HG02973 (cell line): ENCODE results near the gene FOXO1.

ENCODE experiments used
- ATAC-seq: cut with Tn5 transposase; IDR thresholded peaks from one replicate; pipeline ENCODE4 v1.9.1; 2021; ENCODE audit warnings: moderate library complexity; ENCODE audit not compliant: unreplicated experiment

The FOXO1 gene

GRCh38 chr13:40640202-40640601 lies 26.2 kb downstream of the FOXO1 start:
- ATAC-seq, result no peak

- ATAC-seq, result no peak
Measured at GRCh38 chr13:40639221-40639681, 27.2 kb downstream of the FOXO1 start.

GRCh38 chr13:40637643-40638042 lies 28.8 kb downstream of the FOXO1 start:
- ATAC-seq, result no peak

GRCh38 chr13:40635315-40635995 lies 31.0 kb downstream of the FOXO1 start:
- no peak for ATAC-seq

- no peak for ATAC-seq
Measured at GRCh38 chr13:40632915-40633314, 33.5 kb downstream of the FOXO1 start.

- ATAC-seq, result no peak
Measured at GRCh38 chr13:40631605-40632004, 34.8 kb downstream of the FOXO1 start.

- ATAC-seq, result peak; percentile 80
Measured at GRCh38 chr13:40629678-40630384, 36.6 kb downstream of the FOXO1 start.

- ATAC-seq, result no peak
Measured at GRCh38 chr13:40626977-40627376, 39.5 kb downstream of the FOXO1 start.

- ATAC-seq, result no peak
Measured at GRCh38 chr13:40626561-40626960, 39.9 kb downstream of the FOXO1 start.

GRCh38 chr13:40624986-40625385 lies 41.5 kb downstream of the FOXO1 start:
- ATAC-seq, result no peak

- no peak for ATAC-seq
Measured at GRCh38 chr13:40624383-40624782, 42.1 kb downstream of the FOXO1 start.

- no peak for ATAC-seq
Measured at GRCh38 chr13:40622761-40623160, 43.7 kb downstream of the FOXO1 start.

- ATAC-seq, result no peak
Measured at GRCh38 chr13:40622246-40622645, 44.2 kb downstream of the FOXO1 start.

GRCh38 chr13:40619479-40619814 lies 47.0 kb downstream of the FOXO1 start:
- ATAC-seq, result no peak

GRCh38 chr13:40618581-40619478 lies 47.6 kb downstream of the FOXO1 start:
- ATAC-seq, result no peak

- ATAC-seq, result no peak
Measured at GRCh38 chr13:40617801-40618356, 48.6 kb downstream of the FOXO1 start.

- ATAC-seq, result no peak
Measured at GRCh38 chr13:40615619-40616018, 50.8 kb downstream of the FOXO1 start.

GRCh38 chr13:40613914-40614313 lies 52.5 kb downstream of the FOXO1 start:
- no peak for ATAC-seq

- ATAC-seq, result peak; percentile 70
Measured at GRCh38 chr13:40613192-40613818, 53.1 kb downstream of the FOXO1 start.

GRCh38 chr13:40612041-40612440 lies 54.4 kb downstream of the FOXO1 start:
- no peak for ATAC-seq

- ATAC-seq, result no peak
Measured at GRCh38 chr13:40611635-40612034, 54.8 kb downstream of the FOXO1 start.
